ENCODE measurements around the gene C20orf96.

DNA sequence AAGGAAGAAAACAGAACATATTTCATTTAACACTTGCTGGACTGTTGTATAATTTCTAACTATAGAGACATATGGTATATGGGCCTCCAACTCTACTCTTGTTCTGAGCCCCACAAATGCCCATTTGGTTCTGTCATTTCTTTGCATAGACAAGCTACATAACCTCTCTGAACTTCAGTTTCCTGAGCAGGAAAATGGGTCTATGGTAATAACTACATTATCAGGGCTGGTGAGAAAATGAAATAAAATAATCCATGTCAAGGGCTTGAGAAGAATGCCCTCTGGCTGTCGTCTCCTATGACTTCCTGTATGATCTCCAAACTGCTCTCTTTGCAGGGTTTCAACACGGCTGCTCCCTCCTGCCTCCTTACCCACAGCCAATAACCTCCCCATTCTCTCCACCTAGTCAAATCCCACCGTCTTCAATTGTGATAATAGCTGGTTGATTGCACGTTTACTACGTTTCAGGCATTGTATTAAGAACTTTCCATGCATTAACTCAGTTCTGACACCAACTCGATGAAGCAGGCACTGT is 18.8 kb upstream of the C20orf96 start:
- TF ChIP-seq, protein P1, sequence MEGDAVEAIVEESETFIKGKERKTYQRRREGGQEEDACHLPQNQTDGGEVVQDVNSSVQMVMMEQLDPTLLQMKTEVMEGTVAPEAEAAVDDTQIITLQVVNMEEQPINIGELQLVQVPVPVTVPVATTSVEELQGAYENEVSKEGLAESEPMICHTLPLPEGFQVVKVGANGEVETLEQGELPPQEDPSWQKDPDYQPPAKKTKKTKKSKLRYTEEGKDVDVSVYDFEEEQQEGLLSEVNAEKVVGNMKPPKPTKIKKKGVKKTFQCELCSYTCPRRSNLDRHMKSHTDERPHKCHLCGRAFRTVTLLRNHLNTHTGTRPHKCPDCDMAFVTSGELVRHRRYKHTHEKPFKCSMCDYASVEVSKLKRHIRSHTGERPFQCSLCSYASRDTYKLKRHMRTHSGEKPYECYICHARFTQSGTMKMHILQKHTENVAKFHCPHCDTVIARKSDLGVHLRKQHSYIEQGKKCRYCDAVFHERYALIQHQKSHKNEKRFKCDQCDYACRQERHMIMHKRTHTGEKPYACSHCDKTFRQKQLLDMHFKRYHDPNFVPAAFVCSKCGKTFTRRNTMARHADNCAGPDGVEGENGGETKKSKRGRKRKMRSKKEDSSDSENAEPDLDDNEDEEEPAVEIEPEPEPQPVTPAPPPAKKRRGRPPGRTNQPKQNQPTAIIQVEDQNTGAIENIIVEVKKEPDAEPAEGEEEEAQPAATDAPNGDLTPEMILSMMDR (optimal IDR thresholded peaks at IDR 0.05 in 1 of 3, IDR thresholded peaks at IDR 0.05 in 1 of 3, conservative IDR thresholded peaks at IDR 0.05 in 1 of 3; ENCODE audit: extremely low read depth in 1 of 3, insufficient read depth in 2 of 3, low read length in 3 of 3) = no peak
- no peak for TF ChIP-seq EZH2 (IDR thresholded peaks at IDR 0.05; ENCODE audit: low read length)
